DMS53 (cell line): Measurements from ENCODE around the gene FOXO3.
A peak's percentile ranks its signal among the peaks of the same experiment; 100 is the strongest.

Experiments
- DNase-seq: peaks from one replicate; lab custom pipeline; 2025; lab: John Stamatoyannopoulos, UW

FOXO3 gene

GRCh38 chr6:108574457-108575141 lies 13.9 kb downstream of the FOXO3 start:
- DNase-seq = no peak

DNA sequence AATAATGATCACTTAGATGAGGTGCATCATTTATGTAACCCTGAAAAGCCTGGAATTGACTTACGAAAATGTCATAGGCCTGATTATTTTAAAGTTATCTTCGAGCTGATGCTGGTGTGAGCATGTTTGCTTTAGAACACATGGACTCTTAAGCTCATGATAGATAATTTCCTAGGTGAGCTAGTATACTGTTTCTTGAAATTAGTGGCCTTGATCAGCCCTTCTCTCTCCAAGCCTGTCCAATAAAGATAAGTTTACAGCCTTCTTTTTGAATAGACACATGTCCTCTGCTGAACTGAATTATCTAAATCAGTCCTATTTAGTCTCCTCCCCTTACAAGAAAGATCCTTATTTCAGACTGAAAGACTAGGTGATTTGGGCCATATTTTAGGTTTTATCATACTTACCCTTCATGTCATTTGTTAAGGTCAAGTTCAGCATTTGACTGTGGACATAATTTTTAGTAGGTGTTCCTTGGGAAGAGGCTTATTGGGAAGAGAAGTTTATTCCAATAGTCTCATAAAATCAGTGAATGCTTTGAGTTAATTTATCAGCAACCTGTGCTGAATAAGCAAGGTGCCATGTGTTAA lies 15.3 kb downstream of the FOXO3 start:
- no peak for DNase-seq

- DNase-seq = no peak
Observed at GRCh38 chr6:108576709-108577108, 16.0 kb downstream of the FOXO3 start.

GRCh38 chr6:108578166-108578565 lies 17.4 kb downstream of the FOXO3 start:
- no peak for DNase-seq

DNA sequence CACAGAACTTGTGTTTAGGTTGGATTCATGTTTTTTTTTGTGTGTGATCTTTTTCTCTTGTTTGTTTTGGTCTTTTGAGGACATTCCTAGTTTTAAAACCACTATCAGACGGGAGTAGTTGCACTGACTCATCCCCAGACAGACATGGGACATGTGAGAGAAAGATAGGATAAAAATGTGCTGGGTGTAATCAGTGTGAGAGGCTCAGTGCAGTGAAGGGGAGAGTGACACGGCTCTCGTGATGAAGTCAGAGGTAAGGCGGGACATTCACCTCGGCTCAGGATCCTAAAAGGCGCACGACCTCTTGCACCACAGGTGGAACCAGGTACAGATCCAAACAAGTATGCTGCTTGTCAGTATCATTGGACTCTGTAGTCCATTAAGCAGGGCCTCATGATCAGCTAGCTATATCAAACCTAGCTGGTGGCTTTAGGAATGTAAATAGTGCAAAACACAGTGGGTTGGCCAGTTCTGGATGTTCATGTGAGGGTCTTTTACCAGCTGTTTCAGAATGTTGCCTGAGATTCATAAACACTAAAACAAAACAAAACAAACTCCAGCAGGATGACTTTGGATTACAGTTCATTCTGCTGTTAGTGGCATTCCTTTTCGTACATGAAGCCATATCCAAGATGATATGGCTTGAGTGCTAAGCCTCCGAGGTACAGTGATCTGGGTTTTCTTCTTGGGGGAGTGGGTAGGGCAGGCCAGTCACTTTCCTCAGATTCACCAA lies 18.0 kb downstream of the FOXO3 start:
- DNase-seq = no peak

DNA sequence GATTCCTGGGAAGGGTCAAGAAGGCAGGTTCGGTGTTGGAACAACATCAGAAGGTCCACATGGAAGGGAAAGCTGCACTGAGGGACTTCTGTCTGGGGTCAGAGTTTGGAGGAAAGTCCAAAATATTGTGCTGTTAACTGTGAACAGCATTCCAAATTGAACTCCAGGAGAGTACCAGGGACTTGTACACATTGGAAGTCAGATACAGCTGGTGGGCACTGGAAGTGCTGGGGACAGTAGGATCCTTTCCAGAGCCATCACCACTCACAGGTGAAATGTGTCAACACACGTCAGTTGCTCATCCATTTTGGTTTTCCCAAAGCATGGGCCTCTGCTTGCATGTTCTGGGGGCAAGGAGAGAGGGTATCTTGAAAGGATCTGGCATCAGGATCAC lies 18.6 kb downstream of the FOXO3 start:
- DNase-seq = no peak

GRCh38 chr6:108580646-108581045 lies 19.9 kb downstream of the FOXO3 start:
- DNase-seq = no peak

DNA sequence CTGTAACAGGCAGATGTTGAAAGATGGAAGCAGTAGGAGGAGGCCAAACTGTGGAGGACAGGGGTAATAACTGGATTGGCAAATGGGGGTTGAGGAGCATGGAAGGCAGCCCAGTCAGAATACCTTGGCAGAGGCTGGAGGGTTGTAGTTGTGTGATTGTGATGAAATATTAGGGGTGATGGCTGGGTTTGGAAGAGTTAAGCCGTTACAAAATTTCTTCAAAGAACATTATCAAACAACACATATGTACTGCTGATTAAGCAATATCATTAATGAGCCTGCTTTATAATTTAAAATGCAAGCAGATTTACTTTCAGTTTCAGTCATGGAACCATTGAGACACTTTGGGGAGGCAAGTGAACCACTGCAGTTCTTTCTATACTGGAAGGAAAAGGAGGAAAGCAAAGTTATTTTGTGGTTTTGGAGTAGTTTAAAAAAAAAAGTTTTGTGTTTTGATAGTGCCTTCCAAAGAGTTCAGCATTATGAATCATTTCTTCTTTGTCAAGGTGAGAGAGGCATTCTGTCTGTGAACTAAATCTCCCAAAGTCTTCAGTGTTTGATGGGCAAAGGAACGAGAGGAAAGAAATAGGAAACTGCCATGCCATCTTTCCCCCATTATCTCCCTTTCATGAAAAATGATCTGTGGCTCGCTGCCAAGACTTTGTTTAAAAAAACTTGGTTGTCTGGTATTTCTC lies 20.7 kb downstream of the FOXO3 start:
- no peak for DNase-seq

DNA sequence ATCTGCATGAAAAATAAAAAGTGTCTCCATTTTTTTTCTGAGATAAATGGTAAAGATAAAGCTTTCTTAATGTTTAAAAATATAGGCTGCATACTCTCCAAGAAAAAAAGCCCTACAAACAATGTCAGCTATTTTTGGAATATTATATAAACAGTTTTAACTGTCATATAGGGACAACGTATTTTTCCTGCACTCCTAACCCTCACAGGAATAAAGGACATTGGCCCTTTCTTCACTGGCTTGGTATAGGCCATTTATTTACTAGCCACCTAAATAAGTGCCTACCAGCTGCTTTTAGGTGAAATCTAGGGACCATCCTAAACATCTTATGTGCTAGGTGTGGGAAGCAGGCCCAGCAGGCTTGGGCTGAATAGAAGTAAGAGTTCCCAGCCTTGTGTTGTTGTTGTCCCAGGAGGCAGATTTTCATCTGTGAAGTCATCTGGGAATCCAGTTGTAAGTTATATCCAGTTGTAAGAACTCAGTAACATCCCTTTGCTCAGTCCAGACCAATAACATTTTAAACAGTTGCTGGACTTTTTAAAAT lies 21.3 kb downstream of the FOXO3 start:
- DNase-seq = no peak

DNA sequence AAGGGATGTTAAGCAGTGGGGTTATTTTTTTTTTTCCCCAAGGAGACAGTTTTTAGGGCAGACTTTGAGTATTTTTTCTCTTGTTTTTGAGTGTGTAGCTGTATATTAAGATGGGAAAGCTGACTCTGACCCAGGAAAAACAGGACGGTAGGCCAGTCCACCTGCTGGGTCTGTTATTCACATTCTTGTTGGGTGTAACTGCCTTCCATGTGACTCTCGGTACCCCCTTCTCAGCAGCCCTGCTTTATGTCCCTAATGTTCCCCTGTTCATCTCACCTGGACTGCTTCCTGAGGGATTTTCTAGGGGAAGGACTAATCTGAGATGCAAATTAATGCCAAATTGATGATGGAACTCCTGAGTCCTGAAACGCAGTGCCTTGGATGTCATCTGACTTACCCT lies 21.9 kb downstream of the FOXO3 start:
- no peak for DNase-seq

DNA sequence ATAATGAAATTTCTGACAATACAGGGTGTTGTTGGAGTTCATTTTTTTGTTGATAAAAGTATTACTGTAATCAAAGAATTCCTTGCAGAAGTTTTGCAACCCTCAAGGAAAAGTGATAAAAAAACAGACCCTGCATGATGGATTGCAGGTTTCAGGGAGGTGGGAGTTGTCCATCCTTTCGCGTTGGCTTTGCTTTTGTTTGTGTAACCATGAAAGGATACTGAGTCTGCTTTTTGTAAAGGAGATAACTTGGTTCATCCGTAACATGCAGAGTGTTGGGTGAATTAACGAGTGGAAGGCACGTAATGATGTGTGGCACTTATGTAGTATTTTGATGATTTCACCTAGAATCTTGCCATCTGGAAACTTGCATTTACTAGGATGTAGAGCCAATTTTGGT lies 23.6 kb downstream of the FOXO3 start:
- no peak for DNase-seq

GRCh38 chr6:108585359-108585758 lies 24.6 kb downstream of the FOXO3 start:
- DNase-seq = no peak

DNA sequence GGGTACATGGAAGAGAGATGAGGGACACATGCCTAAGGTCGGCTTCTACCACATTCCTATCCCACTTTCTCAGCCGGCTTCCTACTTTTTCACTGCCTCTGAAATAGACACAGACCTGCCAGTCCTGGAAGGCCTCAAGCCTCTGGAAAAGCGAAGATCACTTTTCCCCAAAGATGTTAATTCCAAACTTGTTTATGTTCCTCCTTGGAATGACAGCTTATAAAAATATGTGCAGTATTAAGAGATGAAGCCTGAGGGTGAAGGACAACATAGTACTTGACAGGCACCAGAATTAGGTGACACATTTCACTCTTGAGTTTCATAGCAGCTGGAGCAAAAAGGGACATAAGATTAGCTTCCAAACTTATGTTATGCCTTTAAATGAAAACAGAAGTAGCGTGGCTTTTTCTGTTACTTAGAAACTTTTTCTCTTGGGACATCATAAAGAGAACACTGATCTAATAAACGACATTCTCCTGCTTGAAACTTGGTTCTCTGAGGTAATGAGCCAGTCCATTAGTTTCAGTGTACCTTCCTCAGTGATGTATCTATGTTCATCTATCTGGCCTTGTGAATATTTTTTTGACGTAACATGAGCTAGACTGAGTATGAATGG lies 25.3 kb downstream of the FOXO3 start:
- no peak for DNase-seq

DNA sequence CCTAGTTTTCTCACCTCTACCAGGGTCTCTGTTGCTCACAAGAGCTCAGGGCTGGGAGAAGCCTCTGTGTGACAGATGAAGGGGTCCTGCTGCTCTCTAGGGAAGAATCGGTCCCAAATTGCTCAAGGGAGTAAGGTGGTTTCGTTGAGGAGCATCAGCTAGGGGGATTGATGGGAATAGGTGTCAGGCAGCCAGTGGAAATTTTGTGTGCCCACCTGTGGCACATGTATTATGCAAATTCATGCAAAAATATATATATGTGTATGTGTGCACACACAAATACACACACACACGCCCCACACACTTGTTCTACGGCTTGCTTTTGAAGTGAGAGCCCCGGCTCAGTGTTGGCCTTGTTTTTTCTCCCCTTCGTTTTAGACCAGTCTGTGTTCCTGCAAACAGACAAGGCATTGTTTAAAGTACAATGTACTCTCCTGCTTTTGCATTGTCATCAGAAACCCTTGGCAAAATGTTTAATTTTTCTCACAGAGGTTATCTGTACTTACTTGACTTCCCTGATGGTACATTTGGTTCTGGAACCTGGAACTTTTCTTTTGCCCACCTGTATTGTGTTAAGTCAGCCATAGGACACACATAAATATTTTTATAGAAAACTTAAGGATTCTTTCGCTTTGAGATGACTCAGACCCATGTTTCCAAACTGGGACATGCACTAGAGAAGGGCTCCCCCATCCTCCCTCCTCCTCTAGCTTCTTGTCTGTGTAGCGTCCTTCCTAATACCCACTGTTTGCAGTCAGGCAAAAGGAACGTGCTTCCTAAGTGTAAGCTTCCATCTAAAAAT lies 26.7 kb downstream of the FOXO3 start:
- DNase-seq = no peak

GRCh38 chr6:108588586-108588985 lies 27.9 kb downstream of the FOXO3 start:
- DNase-seq = no peak

GRCh38 chr6:108589244-108589791 lies 28.6 kb downstream of the FOXO3 start:
- peak; percentile 75 for DNase-seq

GRCh38 chr6:108591040-108591816 lies 30.5 kb downstream of the FOXO3 start:
- no peak for DNase-seq

- no peak for DNase-seq
Observed at GRCh38 chr6:108592371-108593337, 31.9 kb downstream of the FOXO3 start.

- no peak for DNase-seq
Observed at GRCh38 chr6:108594151-108594550, 33.4 kb downstream of the FOXO3 start.
